HepG2 (cell line): Measurements from ENCODE around the gene DSCAML1. TPM values are rescaled to one million over a fixed set of nuclear protein-coding genes. Genes with fewer than 3 reads are reported as not detected.

Experiments used
- ATAC-seq: fragments of 200-7000 bp; cut with Tn5 transposase; 3 replicates; pipeline ENCODE4 v1.9.1; 2020; ENCODE audit warnings: mild to moderate bottlenecking, moderate library complexity
- BruUV-seq: library from RNA; stranded (reverse); fragments of 400-500 nt; replicated peaks from 2 replicates; lab custom pipeline; 2021; lab: Mats Ljungman, UMichigan
- CTCF ChIA-PET: fragments of 300-600 bp; formaldehyde crosslinking; extraction: SDS; loops from one replicate; lab custom pipeline; 2021; ENCODE audit warnings: low total read pairs, inconsistent platforms, low intra/inter-chr PET ratio; lab: Yijun Ruan, JAX
- POLR2A ChIA-PET: fragments of 350-600 bp; sonication (Branson Sonifier 250); formaldehyde crosslinking; loops from one replicate; lab custom pipeline; 2020; ENCODE audit warnings: antibody characterized with exemption, inconsistent platforms; lab: Yijun Ruan, JAX
- DNase-seq: peaks from one replicate; pipeline ENCODE4 v3.0.0-alpha.2; 2015; ENCODE audit warnings: low spot score
- FAIRE-seq: peaks from 3 replicates; lab custom pipeline; 2011; peaks lifted over from hg19 to GRCh38; lab: Jason Lieb, UNC
- H2AFZ ChIP-seq: one replicate; pipeline ENCODE4 v1.6.1; 2011; ENCODE audit warnings: low read length, inconsistent platforms
- H3K27ac ChIP-seq: fragments of 300-600 bp; 3 replicates; pipeline ENCODE4 v1.8.0; 2011; ENCODE audit warnings: mixed run types, mild to moderate bottlenecking, mixed read lengths, low read length, inconsistent platforms; ENCODE audit not compliant: insufficient read depth; ENCODE audit errors: extremely low read length
- H3K27me3 ChIP-seq, 2 experiments: fragments of 200-600 bp in 1 of 2; 2 replicates in 1 of 2; 3 replicates in 1 of 2; pipeline versions ENCODE4 v1.6.0 to v1.8.0; 2011; ENCODE audit warnings: low read length in 2 of 2, mild to moderate bottlenecking in 2 of 2, moderate library complexity in 2 of 2, inconsistent platforms in 1 of 2; ENCODE audit not compliant: insufficient read depth in 2 of 2, control insufficient read depth in 1 of 2
- H3K36me3 ChIP-seq, 2 experiments: fragments of 200-600 bp in 1 of 2; replicated peaks in 1 of 2; 2 replicates in 1 of 2; 3 replicates in 1 of 2; pipeline versions ENCODE4 v1.5.1 to v1.8.0; 2011; ENCODE audit warnings: low read length in 2 of 2, inconsistent platforms in 1 of 2; ENCODE audit not compliant: insufficient read depth in 2 of 2, control insufficient read depth in 1 of 2
- H3K4me1 ChIP-seq: 2 replicates; pipeline ENCODE4 v1.5.1; 2012; ENCODE audit warnings: low read length, inconsistent platforms; ENCODE audit not compliant: insufficient read depth
- H3K4me2 ChIP-seq: 2 replicates; pipeline ENCODE4 v1.6.0; 2011; ENCODE audit warnings: low read depth, low read length, inconsistent platforms
- H3K4me3 ChIP-seq, 3 experiments: fragments of 200-600 bp in 1 of 3; sonication (generic), shearing (Covaris generic) in 1 of 3; replicated peaks in 1 of 3; 2 replicates each; pipeline ENCODE4 v1.5.1; 2011 to 2016; ENCODE audit warnings: low read length in 3 of 3, inconsistent platforms in 2 of 3, low read depth in 2 of 3, mild to moderate bottlenecking in 2 of 3, control low read depth in 1 of 3, mixed read lengths in 1 of 3; ENCODE audit not compliant: insufficient read depth in 1 of 3
- H3K79me2 ChIP-seq: one replicate; pipeline ENCODE4 v1.6.1; 2011; ENCODE audit warnings: low read length, inconsistent platforms; ENCODE audit not compliant: insufficient read depth
- H3K9ac ChIP-seq: 2 replicates; pipeline ENCODE4 v1.6.0; 2011; ENCODE audit warnings: mild to moderate bottlenecking, low read depth, low read length, inconsistent platforms; ENCODE audit not compliant: insufficient read depth
- H3K9me3 ChIP-seq: 2 replicates; pipeline ENCODE4 v1.5.1; 2012; ENCODE audit warnings: mild to moderate bottlenecking, low read length
- H4K20me1 ChIP-seq: 2 replicates; pipeline ENCODE4 v1.6.0; 2011; ENCODE audit warnings: inconsistent platforms, mild to moderate bottlenecking, low read length, moderate library complexity; ENCODE audit not compliant: insufficient read depth
- NPAS2 ChIP-seq: sonication (generic); formaldehyde crosslinking; IDR thresholded peaks from 2 replicates; pipeline ENCODE4 v1.8.0; 2022; ENCODE audit warnings: mild to moderate bottlenecking, missing genetic modification reagents, borderline replicate concordance
- ZFP62 ChIP-seq: sonication (generic); formaldehyde crosslinking; IDR thresholded peaks from 2 replicates; pipeline ENCODE4 v1.4.0; 2020; ENCODE audit warnings: missing genetic modification reagents
- ZNF234 ChIP-seq: sonication (generic); formaldehyde crosslinking; conservative IDR thresholded peaks from 2 replicates; pipeline ENCODE4 v1.5.1; 2020; ENCODE audit warnings: mild to moderate bottlenecking, missing genetic modification reagents
- ZNF331 ChIP-seq: sonication (generic); formaldehyde crosslinking; IDR thresholded peaks from 2 replicates; pipeline ENCODE4 v1.4.0; 2020; ENCODE audit warnings: missing genetic modification reagents
- ZNF580 ChIP-seq: IDR thresholded peaks from 2 replicates; pipeline ENCODE4 v1.6.1; 2016; ENCODE audit warnings: low read depth, borderline replicate concordance
- ZNF703 ChIP-seq: sonication (generic); formaldehyde crosslinking; IDR thresholded peaks from 2 replicates; pipeline ENCODE4 v1.5.1; 2020; ENCODE audit warnings: missing genetic modification reagents, mild to moderate bottlenecking, moderate library complexity, borderline replicate concordance
- ZNF777 ChIP-seq: sonication (generic); formaldehyde crosslinking; IDR thresholded peaks from 2 replicates; pipeline ENCODE4 v1.4.0; 2020; ENCODE audit warnings: missing genetic modification reagents
- ZNF784 ChIP-seq: sonication (generic); formaldehyde crosslinking; IDR thresholded peaks from 2 replicates; pipeline ENCODE4 v1.5.1; 2020; ENCODE audit warnings: missing genetic modification reagents, mild to moderate bottlenecking, borderline replicate concordance
- WGBS: methylation state at CpG from one replicate; pipeline ENCODE4 v1.1.6; 2017; ENCODE audit warnings: low lambda C conversion rate; 5-methylcytosine and 5-hydroxymethylcytosine counted together
- in situ Hi-C: cut with HindIII; loops from 2 replicates; pipeline ENCODE4 v1.10.0; 2017; ENCODE audit warnings: low pct_unique_long_range_greater_than_20kb; ENCODE audit not compliant: extremely low pct_ligation_motif_present
- intact Hi-C: fragments of 100-400 bp; cut with micrococcal nuclease; formaldehyde crosslinking; loops from one replicate; pipeline ENCODE4 v1.10.0; 2022; ENCODE audit not compliant: unreplicated experiment
- polyA plus RNA-seq, 8 experiments: library from polyadenylated mRNA; depleted of rRNA in 3 of 8; stranded (reverse) in 7 of 8; unstranded in 1 of 8; fragments of >200 nt; fragmentation: Illumina TruSeq in 4 of 8; extraction: Trizol in 4 of 8; gene quantifications; 2 replicates each; pipeline versions ENCODE4 v1.2.1 to v1.2.3, GENCODE V29; 2011 to 2016; ENCODE audit warnings: low read depth in 4 of 8, missing spikeins in 1 of 8, mixed read lengths in 1 of 8; ENCODE audit not compliant: insufficient read depth in 1 of 8
- total RNA-seq, 5 experiments: library from RNA; depleted of rRNA; stranded (reverse); fragments of >200 nt; fragmentation: Illumina TruSeq; extraction: Trizol; gene quantifications; 2 replicates each; pipeline ENCODE4 v1.2.3, GENCODE V29; 2016; ENCODE audit warnings: low read depth in 1 of 5
- TF ChIP-seq, protein P1 (sequence below): sonication (generic); formaldehyde crosslinking; IDR thresholded peaks from 2 replicates; pipeline ENCODE4 v1.5.0; 2020; ENCODE audit warnings: missing genetic modification reagents
- TF ChIP-seq, protein P2 (sequence below): sonication (generic); formaldehyde crosslinking; IDR thresholded peaks from 2 replicates; pipeline ENCODE4 v1.8.0; 2022; ENCODE audit warnings: missing genetic modification reagents, mild to moderate bottlenecking, inconsistent platforms, borderline replicate concordance
- TF ChIP-seq, protein P3 (sequence below): IDR thresholded peaks from 2 replicates; pipeline ENCODE4 v1.6.1; 2016; ENCODE audit warnings: control low read depth
- TF ChIP-seq, protein P4 (sequence below): sonication (generic); formaldehyde crosslinking; IDR thresholded peaks from 2 replicates; pipeline ENCODE4 v1.4.0; 2020; ENCODE audit warnings: missing genetic modification reagents
- TF ChIP-seq, protein P5 (sequence below): IDR thresholded peaks from 2 replicates; pipeline ENCODE4 v1.6.1; 2016; ENCODE audit warnings: low read depth

Gene DSCAML1
- total and polyA plus RNA-seq, 2 of the 13 experiments (the other 11 are each of a cell fraction or from before 2014, with no cell fraction given), result 0.29 to 0.40 TPM

GRCh38 chr11:117492578-117493251, 304.3 kb downstream of the DSCAML1 start (continued):
- TF ChIP-seq, protein P1, sequence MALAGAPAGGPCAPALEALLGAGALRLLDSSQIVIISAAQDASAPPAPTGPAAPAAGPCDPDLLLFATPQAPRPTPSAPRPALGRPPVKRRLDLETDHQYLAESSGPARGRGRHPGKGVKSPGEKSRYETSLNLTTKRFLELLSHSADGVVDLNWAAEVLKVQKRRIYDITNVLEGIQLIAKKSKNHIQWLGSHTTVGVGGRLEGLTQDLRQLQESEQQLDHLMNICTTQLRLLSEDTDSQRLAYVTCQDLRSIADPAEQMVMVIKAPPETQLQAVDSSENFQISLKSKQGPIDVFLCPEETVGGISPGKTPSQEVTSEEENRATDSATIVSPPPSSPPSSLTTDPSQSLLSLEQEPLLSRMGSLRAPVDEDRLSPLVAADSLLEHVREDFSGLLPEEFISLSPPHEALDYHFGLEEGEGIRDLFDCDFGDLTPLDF (CRISPR knock-in tag), result no peak
- TF ChIP-seq, protein P2, sequence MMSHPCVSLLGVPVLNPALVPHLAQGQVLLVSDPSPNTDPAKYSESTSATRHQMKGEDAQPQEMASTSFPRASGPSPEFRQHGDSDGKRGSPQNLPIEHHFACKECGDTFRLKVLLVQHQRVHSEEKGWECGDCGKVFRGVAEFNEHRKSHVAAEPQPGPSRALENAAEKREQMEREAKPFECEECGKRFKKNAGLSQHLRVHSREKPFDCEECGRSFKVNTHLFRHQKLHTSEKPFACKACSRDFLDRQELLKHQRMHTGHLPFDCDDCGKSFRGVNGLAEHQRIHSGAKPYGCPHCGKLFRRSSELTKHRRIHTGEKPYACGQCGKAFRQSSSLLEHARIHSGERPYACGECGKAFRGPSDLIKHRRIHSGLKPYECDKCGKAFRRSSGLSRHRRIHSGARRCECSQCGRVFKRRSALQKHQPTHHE (CRISPR knock-in tag), result no peak
- TF ChIP-seq ZNF331 (CRISPR knock-in tag), result no peak
- TF ChIP-seq, protein P3, sequence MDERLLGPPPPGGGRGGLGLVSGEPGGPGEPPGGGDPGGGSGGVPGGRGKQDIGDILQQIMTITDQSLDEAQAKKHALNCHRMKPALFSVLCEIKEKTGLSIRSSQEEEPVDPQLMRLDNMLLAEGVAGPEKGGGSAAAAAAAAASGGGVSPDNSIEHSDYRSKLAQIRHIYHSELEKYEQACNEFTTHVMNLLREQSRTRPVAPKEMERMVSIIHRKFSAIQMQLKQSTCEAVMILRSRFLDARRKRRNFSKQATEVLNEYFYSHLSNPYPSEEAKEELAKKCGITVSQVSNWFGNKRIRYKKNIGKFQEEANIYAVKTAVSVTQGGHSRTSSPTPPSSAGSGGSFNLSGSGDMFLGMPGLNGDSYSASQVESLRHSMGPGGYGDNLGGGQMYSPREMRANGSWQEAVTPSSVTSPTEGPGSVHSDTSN (CRISPR knock-in tag), result no peak
- TF ChIP-seq, protein P4, sequence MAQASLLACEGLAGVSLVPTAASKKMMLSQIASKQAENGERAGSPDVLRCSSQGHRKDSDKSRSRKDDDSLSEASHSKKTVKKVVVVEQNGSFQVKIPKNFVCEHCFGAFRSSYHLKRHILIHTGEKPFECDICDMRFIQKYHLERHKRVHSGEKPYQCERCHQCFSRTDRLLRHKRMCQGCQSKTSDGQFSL, result no peak

DNA sequence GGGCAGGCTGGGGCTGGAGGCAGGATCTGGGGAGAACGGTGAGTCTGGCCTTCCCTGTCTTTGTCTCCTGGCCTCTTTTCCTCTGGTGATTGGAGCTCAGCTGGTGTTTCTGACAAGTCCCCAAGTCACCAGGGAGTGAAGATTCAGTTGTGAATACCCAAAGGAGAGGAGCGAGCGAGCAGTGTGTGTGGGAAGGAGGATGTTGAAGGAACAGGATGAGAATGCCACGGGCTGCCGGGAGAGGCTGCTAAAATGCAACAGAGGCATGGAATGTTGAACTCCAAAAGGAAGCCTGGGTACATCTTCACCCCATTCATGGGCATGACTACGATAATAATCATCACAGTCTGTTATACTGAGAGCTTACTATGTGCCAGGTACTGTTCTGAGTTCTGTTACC, 306.1 kb downstream of the DSCAML1 start:
- no TSS peak for BruUV-seq
- FAIRE-seq (no peak), ATAC-seq (no peak), DNase-seq (no peak)
- no peaks in the 10 kb centered on the region for H3K36me3 ChIP-seq
- H3K4me3 ChIP-seq, result no peak overlapping the region
- in situ Hi-C loops, result no loop called here
- peaks cover 8 to 29% of the 10 kb centered on the region in 2 experiments; a peak in 4 of 5 replicates for H3K27me3 ChIP-seq
- CTCF ChIA-PET, result no interaction called here
- no peak for TF ChIP-seq ZNF784 (CRISPR knock-in tag)
- TF ChIP-seq ZFP62, result no peak
- TF ChIP-seq, protein P5, sequence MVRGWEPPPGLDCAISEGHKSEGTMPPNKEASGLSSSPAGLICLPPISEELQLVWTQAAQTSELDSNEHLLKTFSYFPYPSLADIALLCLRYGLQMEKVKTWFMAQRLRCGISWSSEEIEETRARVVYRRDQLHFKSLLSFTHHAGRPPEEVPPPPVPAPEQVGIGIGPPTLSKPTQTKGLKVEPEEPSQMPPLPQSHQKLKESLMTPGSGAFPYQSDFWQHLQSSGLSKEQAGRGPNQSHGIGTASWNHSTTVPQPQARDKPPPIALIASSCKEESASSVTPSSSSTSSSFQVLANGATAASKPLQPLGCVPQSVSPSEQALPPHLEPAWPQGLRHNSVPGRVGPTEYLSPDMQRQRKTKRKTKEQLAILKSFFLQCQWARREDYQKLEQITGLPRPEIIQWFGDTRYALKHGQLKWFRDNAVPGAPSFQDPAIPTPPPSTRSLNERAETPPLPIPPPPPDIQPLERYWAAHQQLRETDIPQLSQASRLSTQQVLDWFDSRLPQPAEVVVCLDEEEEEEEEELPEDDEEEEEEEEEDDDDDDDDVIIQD (CRISPR knock-in tag), result no peak
- no peak for TF ChIP-seq ZNF703 (CRISPR knock-in tag)
- no peak for TF ChIP-seq ZNF777
- no peak for TF ChIP-seq NPAS2 (CRISPR knock-in tag)
- TF ChIP-seq ZNF580, result no peak
- no peak for TF ChIP-seq ZNF234 (CRISPR knock-in tag)
- no peak overlapping the region for H3K27ac ChIP-seq
- POLR2A ChIA-PET, result no interaction called here
- H3K9ac ChIP-seq, result no peak overlapping the region
- H3K79me2 ChIP-seq, result no peaks in the 10 kb centered on the region
- no peaks in the 10 kb centered on the region for H3K4me1 ChIP-seq
- no peaks in the 10 kb centered on the region for H4K20me1 ChIP-seq
- intact Hi-C loops, result no loop called here
- 56% methylated on average over 6 of the region's 6 CpGs for WGBS
- H3K4me2 ChIP-seq, result no peak overlapping the region
- H2AFZ ChIP-seq, result no peak overlapping the region
- H3K9me3 ChIP-seq, result no peaks in the 10 kb centered on the region
